HPDE6-E6E7 (cell line): Measurements from ENCODE around the gene STXBP5.

ENCODE experiments used
- DNase-seq: peaks from one replicate; pipeline ENCODE4 v3.0.0; 2011; ENCODE audit warnings: missing footprints; ENCODE audit errors: extremely low spot score

The STXBP5 gene

GRCh38 chr6:147381712-147382111 is 177.5 kb downstream of the STXBP5 start:
- DNase-seq, result no peak

GRCh38 chr6:147382945-147383554 is 178.8 kb downstream of the STXBP5 start:
- DNase-seq, result peak; percentile 10

GRCh38 chr6:147384029-147384428 is 179.8 kb downstream of the STXBP5 start:
- DNase-seq, result no peak

GRCh38 chr6:147384737-147385710 is 180.8 kb downstream of the STXBP5 start:
- no peak for DNase-seq

- no peak for DNase-seq
Observed at GRCh38 chr6:147389463-147389862, 185.2 kb downstream of the STXBP5 start.

- no peak for DNase-seq
Observed at GRCh38 chr6:147390909-147391536, 186.8 kb downstream of the STXBP5 start.

GRCh38 chr6:147392917-147393625 is 188.9 kb downstream of the STXBP5 start:
- DNase-seq, result no peak

- no peak for DNase-seq
Observed at GRCh38 chr6:147395158-147395557, 190.9 kb downstream of the STXBP5 start.

- no peak for DNase-seq
Observed at GRCh38 chr6:147397306-147397705, 193.1 kb downstream of the STXBP5 start.

- no peak for DNase-seq
Observed at GRCh38 chr6:147400968-147401367, 196.8 kb downstream of the STXBP5 start.

GRCh38 chr6:147401779-147402178 is 197.6 kb downstream of the STXBP5 start:
- no peak for DNase-seq

- DNase-seq, result no peak
Observed at GRCh38 chr6:147406783-147407182, 202.6 kb downstream of the STXBP5 start.

- no peak for DNase-seq
Observed at GRCh38 chr6:147407571-147407970, 203.4 kb downstream of the STXBP5 start.

GRCh38 chr6:147416622-147417021 is 212.4 kb downstream of the STXBP5 start:
- DNase-seq, result no peak

GRCh38 chr6:147417954-147418353 is 213.7 kb downstream of the STXBP5 start:
- no peak for DNase-seq

- no peak for DNase-seq
Observed at GRCh38 chr6:147418523-147418922, 214.3 kb downstream of the STXBP5 start.

- no peak for DNase-seq
Observed at GRCh38 chr6:147421903-147422302, 217.7 kb downstream of the STXBP5 start.

- DNase-seq, result no peak
Observed at GRCh38 chr6:147423111-147423510, 218.9 kb downstream of the STXBP5 start.

GRCh38 chr6:147429794-147430193 is 225.6 kb downstream of the STXBP5 start:
- no peak for DNase-seq

- DNase-seq, result no peak
Observed at GRCh38 chr6:147430811-147431210, 226.6 kb downstream of the STXBP5 start.

- no peak for DNase-seq
Observed at GRCh38 chr6:147434076-147434475, 229.9 kb downstream of the STXBP5 start.

GRCh38 chr6:147434516-147434915 is 230.3 kb downstream of the STXBP5 start:
- peak; percentile 57 for DNase-seq
